ENCODE results near the gene PSD2. TPM values are rescaled to one million over a fixed set of nuclear protein-coding genes. Genes with fewer than 3 reads are reported as not detected.

PSD2 gene
- total and polyA plus RNA-seq, 2 donors: 0.82 to 0.90 TPM

- H3K27ac ChIP-seq (ENCODE audit: low read depth in 1 of 2, low read length in 1 of 2): no peak overlapping the region
- no peaks in the 10 kb centered on the region for H3K36me3 ChIP-seq (ENCODE audit: control insufficient read depth in 2 of 2, insufficient read depth in 2 of 2, low read length in 1 of 2)
- no peaks in the 10 kb centered on the region for H3K9me3 ChIP-seq (ENCODE audit: control insufficient read depth in 2 of 2, insufficient read depth in 1 of 2, low read length in 1 of 2)
- DNase-seq (ENCODE audit: low read depth in 6 of 9, low spot score in 9 of 9): no peak
- no peaks in the 10 kb centered on the region for H3K4me1 ChIP-seq (ENCODE audit: control insufficient read depth in 2 of 2, insufficient read depth in 2 of 2, low read length in 2 of 2)
- no peak overlapping the region for H3K4me3 ChIP-seq (ENCODE audit: low read length in 2 of 2)
- 88% methylated on average over 10 of the region's 10 CpGs for WGBS
- peaks cover 0 to 31% of the 10 kb centered on the region in 2 donors for H3K27me3 ChIP-seq (ENCODE audit: control insufficient read depth in 2 of 2, insufficient read depth in 1 of 2, low read length in 1 of 2)
Observed at GRCh38 chr5:139882961-139883539, 87.4 kb downstream of the PSD2 start.

DNA sequence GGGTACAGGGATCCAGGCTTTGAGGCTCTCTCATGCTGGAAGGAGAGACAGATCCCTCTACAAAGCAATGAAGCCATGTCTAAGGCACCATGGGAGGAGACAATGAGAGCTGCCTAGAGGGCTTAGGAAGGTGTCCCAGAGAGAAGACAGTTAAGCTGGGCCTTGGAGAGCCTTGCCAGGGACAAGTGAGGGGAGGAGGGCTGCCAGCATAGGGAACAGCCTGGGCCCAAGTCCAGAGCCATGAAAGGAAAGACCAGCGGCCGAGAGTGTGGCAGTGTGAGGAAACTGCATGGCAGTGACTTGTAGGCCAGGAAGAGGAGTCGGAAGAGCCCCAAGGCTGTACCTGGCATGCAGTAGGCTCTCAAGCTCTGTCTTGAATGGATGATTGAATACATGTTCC lies 88.5 kb downstream of the PSD2 start:
- Histone ChIP-seq H3K4me1 (ENCODE audit: control insufficient read depth in 2 of 2, insufficient read depth in 2 of 2, low read length in 2 of 2) (no peaks in the 10 kb centered on the region), H3K36me3 (ENCODE audit: control insufficient read depth in 2 of 2, insufficient read depth in 2 of 2, low read length in 1 of 2) (no peaks in the 10 kb centered on the region), H3K27ac (ENCODE audit: low read depth in 1 of 2, low read length in 1 of 2) (no peak overlapping the region), H3K27me3 (ENCODE audit: control insufficient read depth in 2 of 2, insufficient read depth in 1 of 2, low read length in 1 of 2) (peaks cover 0 to 36% of the 10 kb centered on the region in 2 donors), H3K4me3 (ENCODE audit: low read length in 2 of 2) (no peak overlapping the region), H3K9me3 (ENCODE audit: control insufficient read depth in 2 of 2, insufficient read depth in 1 of 2, low read length in 1 of 2) (no peaks in the 10 kb centered on the region)
- no peak for DNase-seq (ENCODE audit: low read depth in 6 of 9, low spot score in 9 of 9)
- 95% methylated on average over 3 of the region's 3 CpGs for WGBS

GRCh38 chr5:139884734-139885133 lies 89.1 kb downstream of the PSD2 start:
- H3K4me1 ChIP-seq (ENCODE audit: control insufficient read depth in 2 of 2, insufficient read depth in 2 of 2, low read length in 2 of 2): no peaks in the 10 kb centered on the region

DNA sequence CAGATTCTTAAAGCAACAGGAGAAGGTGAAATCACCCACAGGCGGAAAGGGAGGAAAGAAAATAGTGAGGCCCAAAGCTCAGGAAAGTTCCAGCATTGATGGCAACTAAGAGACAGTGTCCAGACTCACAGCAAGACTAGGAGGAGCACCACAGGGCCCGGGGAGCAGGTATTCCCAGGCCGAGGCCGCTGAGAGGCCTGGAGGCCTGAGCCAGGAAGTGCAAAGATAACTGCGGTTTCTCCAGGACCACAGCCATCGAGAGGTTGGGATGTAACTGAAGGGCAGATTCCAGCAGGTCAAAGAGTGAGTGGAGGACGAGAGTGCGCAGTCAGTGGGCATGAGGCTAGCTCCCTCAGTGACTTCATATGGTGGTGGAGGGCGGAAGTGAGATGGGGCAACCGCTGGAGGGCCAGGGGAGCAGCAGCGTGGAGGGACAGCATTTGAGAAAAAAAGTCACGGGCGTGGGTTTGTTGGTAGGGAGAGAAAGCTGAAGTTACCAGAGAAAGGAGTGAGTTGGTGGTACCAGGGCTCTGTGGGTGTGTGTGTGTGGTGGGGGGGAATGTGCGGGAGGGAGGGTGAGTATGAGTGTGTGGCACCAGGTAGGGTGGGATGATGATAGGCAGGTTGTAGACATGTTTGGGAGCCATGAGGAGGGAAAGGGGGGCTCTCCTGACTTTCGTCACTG lies 89.7 kb downstream of the PSD2 start:
- Histone ChIP-seq H3K4me1 (ENCODE audit: control insufficient read depth in 2 of 2, insufficient read depth in 2 of 2, low read length in 2 of 2) (no peaks in the 10 kb centered on the region), H3K27ac (ENCODE audit: low read depth in 1 of 2, low read length in 1 of 2) (no peak overlapping the region), H3K9me3 (ENCODE audit: control insufficient read depth in 2 of 2, insufficient read depth in 1 of 2, low read length in 1 of 2) (no peaks in the 10 kb centered on the region), H3K36me3 (ENCODE audit: control insufficient read depth in 2 of 2, insufficient read depth in 2 of 2, low read length in 1 of 2) (no peaks in the 10 kb centered on the region), H3K27me3 (ENCODE audit: control insufficient read depth in 2 of 2, insufficient read depth in 1 of 2, low read length in 1 of 2) (peaks cover 0 to 35% of the 10 kb centered on the region in 2 donors), H3K4me3 (ENCODE audit: low read length in 2 of 2) (no peak overlapping the region)
- no peak for DNase-seq (ENCODE audit: low read depth in 6 of 9, low spot score in 9 of 9)
- WGBS: 93% methylated on average over 15 of the region's 15 CpGs

More at GRCh38 chr5:139884734-139885133, 89.1 kb downstream of the PSD2 start:
- no peaks in the 10 kb centered on the region for H3K9me3 ChIP-seq (ENCODE audit: control insufficient read depth in 2 of 2, insufficient read depth in 1 of 2, low read length in 1 of 2)
- 85% methylated on average over 3 of the region's 3 CpGs for WGBS
- H3K27ac ChIP-seq (ENCODE audit: low read depth in 1 of 2, low read length in 1 of 2): no peak overlapping the region
- no peak overlapping the region for H3K4me3 ChIP-seq (ENCODE audit: low read length in 2 of 2)
- DNase-seq (ENCODE audit: low read depth in 6 of 9, low spot score in 9 of 9): no peak
- no peaks in the 10 kb centered on the region for H3K36me3 ChIP-seq (ENCODE audit: control insufficient read depth in 2 of 2, insufficient read depth in 2 of 2, low read length in 1 of 2)
- H3K27me3 ChIP-seq (ENCODE audit: control insufficient read depth in 2 of 2, insufficient read depth in 1 of 2, low read length in 1 of 2): peaks cover 0 to 36% of the 10 kb centered on the region in 2 donors

DNA sequence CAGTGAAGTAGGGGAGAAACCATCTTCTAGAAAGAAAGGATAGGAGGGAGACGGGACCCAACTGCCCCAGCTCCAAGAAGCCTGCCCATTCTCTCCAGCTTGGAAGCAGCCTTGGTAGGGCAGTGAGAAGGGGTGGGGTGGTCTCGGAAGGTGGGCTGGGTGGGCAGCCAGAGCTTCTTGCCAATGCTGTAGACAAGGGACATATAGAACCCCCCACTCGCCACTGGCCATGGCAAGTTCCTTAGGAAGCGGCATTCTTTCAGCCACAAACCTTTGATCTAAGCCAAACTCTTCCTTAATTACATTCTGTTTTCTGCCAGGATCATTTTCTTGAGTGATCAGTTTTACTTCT lies 90.2 kb downstream of the PSD2 start:
- WGBS: 96% methylated on average over 4 of the region's 4 CpGs
- DNase-seq (ENCODE audit: low read depth in 6 of 9, low spot score in 9 of 9): no peak
- H3K9me3 ChIP-seq (ENCODE audit: control insufficient read depth in 2 of 2, insufficient read depth in 1 of 2, low read length in 1 of 2): no peaks in the 10 kb centered on the region
- no peak overlapping the region for H3K4me3 ChIP-seq (ENCODE audit: low read length in 2 of 2)
- no peaks in the 10 kb centered on the region for H3K36me3 ChIP-seq (ENCODE audit: control insufficient read depth in 2 of 2, insufficient read depth in 2 of 2, low read length in 1 of 2)
- peaks cover 0 to 34% of the 10 kb centered on the region in 2 donors for H3K27me3 ChIP-seq (ENCODE audit: control insufficient read depth in 2 of 2, insufficient read depth in 1 of 2, low read length in 1 of 2)
- H3K27ac ChIP-seq (ENCODE audit: low read depth in 1 of 2, low read length in 1 of 2): no peak overlapping the region
- no peaks in the 10 kb centered on the region for H3K4me1 ChIP-seq (ENCODE audit: control insufficient read depth in 2 of 2, insufficient read depth in 2 of 2, low read length in 2 of 2)

GRCh38 chr5:139886213-139886612 lies 90.6 kb downstream of the PSD2 start:
- no peak for DNase-seq (ENCODE audit: low read depth in 6 of 9, low spot score in 9 of 9)
- Histone ChIP-seq H3K4me1 (ENCODE audit: control insufficient read depth in 2 of 2, insufficient read depth in 2 of 2, low read length in 2 of 2) (no peaks in the 10 kb centered on the region), H3K27ac (ENCODE audit: low read depth in 1 of 2, low read length in 1 of 2) (no peak overlapping the region), H3K9me3 (ENCODE audit: control insufficient read depth in 2 of 2, insufficient read depth in 1 of 2, low read length in 1 of 2) (no peaks in the 10 kb centered on the region), H3K36me3 (ENCODE audit: control insufficient read depth in 2 of 2, insufficient read depth in 2 of 2, low read length in 1 of 2) (no peaks in the 10 kb centered on the region), H3K4me3 (ENCODE audit: low read length in 2 of 2) (no peak overlapping the region), H3K27me3 (ENCODE audit: control insufficient read depth in 2 of 2, insufficient read depth in 1 of 2, low read length in 1 of 2) (peaks cover 0 to 35% of the 10 kb centered on the region in 2 donors)
- WGBS: 82% methylated on average over 2 of the region's 2 CpGs

GRCh38 chr5:139888370-139888769 lies 92.8 kb downstream of the PSD2 start:
- Histone ChIP-seq H3K27me3 (ENCODE audit: control insufficient read depth in 2 of 2, insufficient read depth in 1 of 2, low read length in 1 of 2) (peaks cover 0 to 37% of the 10 kb centered on the region in 2 donors), H3K4me3 (ENCODE audit: low read length in 2 of 2) (no peak overlapping the region), H3K36me3 (ENCODE audit: control insufficient read depth in 2 of 2, insufficient read depth in 2 of 2, low read length in 1 of 2) (no peaks in the 10 kb centered on the region), H3K27ac (ENCODE audit: low read depth in 1 of 2, low read length in 1 of 2) (no peak overlapping the region), H3K9me3 (ENCODE audit: control insufficient read depth in 2 of 2, insufficient read depth in 1 of 2, low read length in 1 of 2) (no peaks in the 10 kb centered on the region), H3K4me1 (ENCODE audit: control insufficient read depth in 2 of 2, insufficient read depth in 2 of 2, low read length in 2 of 2) (no peaks in the 10 kb centered on the region)
- 84% methylated on average over 4 of the region's 4 CpGs for WGBS
- DNase-seq (ENCODE audit: low read depth in 6 of 9, low spot score in 9 of 9): no peak

- 95% methylated on average over 2 of the region's 2 CpGs for WGBS
- no peaks in the 10 kb centered on the region for H3K9me3 ChIP-seq (ENCODE audit: control insufficient read depth in 2 of 2, insufficient read depth in 1 of 2, low read length in 1 of 2)
- no peak for DNase-seq (ENCODE audit: low read depth in 6 of 9, low spot score in 9 of 9)
Observed at GRCh38 chr5:139889410-139889809, 93.8 kb downstream of the PSD2 start.

GRCh38 chr5:139893873-139894272 lies 98.3 kb downstream of the PSD2 start:
- H3K9me3 ChIP-seq (ENCODE audit: control insufficient read depth in 2 of 2, insufficient read depth in 1 of 2, low read length in 1 of 2): no peaks in the 10 kb centered on the region
- H3K4me1 ChIP-seq (ENCODE audit: control insufficient read depth in 2 of 2, insufficient read depth in 2 of 2, low read length in 2 of 2): no peaks in the 10 kb centered on the region
- WGBS: 80% methylated on average over 9 of the region's 9 CpGs
- H3K36me3 ChIP-seq (ENCODE audit: control insufficient read depth in 2 of 2, insufficient read depth in 2 of 2, low read length in 1 of 2): no peaks in the 10 kb centered on the region
- H3K27me3 ChIP-seq (ENCODE audit: control insufficient read depth in 2 of 2, insufficient read depth in 1 of 2, low read length in 1 of 2): peaks cover 0 to 52% of the 10 kb centered on the region in 2 donors
- no peak overlapping the region for H3K27ac ChIP-seq (ENCODE audit: low read depth in 1 of 2, low read length in 1 of 2)
- no peak overlapping the region for H3K4me3 ChIP-seq (ENCODE audit: low read length in 2 of 2)
- no peak for DNase-seq (ENCODE audit: low read depth in 6 of 9, low spot score in 9 of 9)

More at GRCh38 chr5:139889410-139889809, 93.8 kb downstream of the PSD2 start:
- H3K4me3 ChIP-seq (ENCODE audit: low read length in 2 of 2): no peak overlapping the region
- H3K4me1 ChIP-seq (ENCODE audit: control insufficient read depth in 2 of 2, insufficient read depth in 2 of 2, low read length in 2 of 2): no peaks in the 10 kb centered on the region
- H3K27me3 ChIP-seq (ENCODE audit: control insufficient read depth in 2 of 2, insufficient read depth in 1 of 2, low read length in 1 of 2): peaks cover 0 to 41% of the 10 kb centered on the region in 2 donors
- no peaks in the 10 kb centered on the region for H3K36me3 ChIP-seq (ENCODE audit: control insufficient read depth in 2 of 2, insufficient read depth in 2 of 2, low read length in 1 of 2)
- H3K27ac ChIP-seq (ENCODE audit: low read depth in 1 of 2, low read length in 1 of 2): no peak overlapping the region
